NCI-H2081 treated with DMSO at 0.1 percent for 48 hours (cell line): Measurements from ENCODE around the gene RPL7A.
A peak's percentile ranks its signal among the peaks of the same experiment; 100 is the strongest.
"Not testable (repeated sequence)": the region's sequence is repeated elsewhere in the genome, so short reads cannot be mapped to it uniquely, and the experiment has no call there.

ENCODE experiments used
- DNase-seq: peaks from one replicate; lab custom pipeline; 2025; lab: John Stamatoyannopoulos, UW

The RPL7A gene

GRCh38 chr9:133347985-133348717 lies at the start of gene RPL7A, which contains the start of gene MED22:
Gene RPL7A (plus strand): TSS chr9:133348218. CDS start chr9:133348244, 26 bp downstream.
Gene MED22 (minus strand): TSS chr9:133348131. CDS start chr9:133346662, 1,469 bp downstream.
- peak; percentile 85 for DNase-seq

- not testable (repeated sequence) for DNase-seq
Measured at GRCh38 chr9:133299996-133300395, 48.0 kb upstream of the RPL7A start.

- no peak for DNase-seq
Measured at GRCh38 chr9:133301253-133302230, 46.5 kb upstream of the RPL7A start.

- no peak for DNase-seq
Measured at GRCh38 chr9:133303266-133304157, 44.5 kb upstream of the RPL7A start.

- no peak for DNase-seq
Measured at GRCh38 chr9:133304158-133304470, 43.9 kb upstream of the RPL7A start.

- DNase-seq: no peak
Measured at GRCh38 chr9:133304477-133305377, 43.3 kb upstream of the RPL7A start.

GRCh38 chr9:133305731-133306130 lies 42.3 kb upstream of the RPL7A start:
- DNase-seq: no peak

GRCh38 chr9:133306242-133307204 lies 41.5 kb upstream of the RPL7A start:
- DNase-seq: no peak

- no peak for DNase-seq
Measured at GRCh38 chr9:133307301-133307700, 40.7 kb upstream of the RPL7A start.

GRCh38 chr9:133309608-133310007 lies 38.4 kb upstream of the RPL7A start:
- DNase-seq: no peak

- DNase-seq: no peak
Measured at GRCh38 chr9:133315997-133316396, 32.0 kb upstream of the RPL7A start.

- not testable (repeated sequence) for DNase-seq
Measured at GRCh38 chr9:133317551-133317950, 30.5 kb upstream of the RPL7A start.

- DNase-seq: no peak
Measured at GRCh38 chr9:133320421-133320881, 27.6 kb upstream of the RPL7A start.

- DNase-seq: no peak
Measured at GRCh38 chr9:133321411-133321935, 26.5 kb upstream of the RPL7A start.

GRCh38 chr9:133322701-133323100 lies 25.3 kb upstream of the RPL7A start:
- DNase-seq: no peak

- DNase-seq: no peak
Measured at GRCh38 chr9:133323211-133323610, 24.8 kb upstream of the RPL7A start.

GRCh38 chr9:133323991-133324703 lies 23.9 kb upstream of the RPL7A start:
- DNase-seq: no peak

- not testable (repeated sequence) for DNase-seq
Measured at GRCh38 chr9:133327021-133327420, 21.0 kb upstream of the RPL7A start.
